GM18526 (cell line): ENCODE data around the gene CHCHD6.

Experiments used
- POLR2A ChIP-seq: IDR thresholded peaks from 3 replicates; pipeline ENCODE4 v1.6.1; 2011; ENCODE audit not compliant: insufficient read length; ENCODE audit errors: extremely low read depth

Gene CHCHD6

DNA sequence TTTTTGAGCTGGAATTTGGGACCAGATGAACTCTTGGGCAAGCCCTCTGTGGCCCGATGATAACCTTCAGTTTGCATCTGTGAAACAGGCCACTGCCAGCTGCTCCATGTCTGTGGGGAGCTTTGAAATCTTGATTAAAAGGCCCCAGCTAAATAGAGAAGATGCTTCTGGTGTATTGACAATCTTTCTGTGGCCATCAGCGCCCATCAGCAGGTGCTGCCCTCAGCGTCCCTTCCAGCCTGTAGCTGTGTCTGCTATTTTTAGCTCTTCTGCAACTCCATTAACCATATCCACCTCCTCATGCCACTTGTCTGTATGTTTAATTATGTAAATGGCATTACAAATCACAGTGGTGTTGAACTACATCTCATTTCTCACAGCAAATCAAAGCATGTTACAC is 54.0 kb downstream of the CHCHD6 start:
- TF ChIP-seq POLR2A = no peak

DNA sequence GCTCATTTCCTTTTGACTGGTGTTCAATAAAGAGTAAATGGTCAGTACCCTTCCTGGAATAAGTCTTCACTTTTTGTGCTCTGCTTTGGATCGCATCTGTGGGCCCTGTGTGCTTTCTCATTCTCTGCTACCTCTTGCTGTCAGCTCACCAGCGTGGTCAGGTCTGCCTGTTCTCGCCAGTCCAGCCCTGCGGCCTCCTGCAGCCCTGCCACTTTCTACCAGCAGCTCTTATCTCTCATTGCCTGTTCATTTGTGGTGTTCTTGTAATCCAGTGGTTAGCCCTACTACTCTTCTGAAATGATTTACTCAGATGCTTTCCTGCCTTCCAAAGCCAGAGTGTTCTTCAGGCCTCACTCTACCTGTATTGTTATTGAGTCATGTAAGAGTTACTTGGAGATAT is 54.8 kb downstream of the CHCHD6 start:
- TF ChIP-seq POLR2A = no peak

DNA sequence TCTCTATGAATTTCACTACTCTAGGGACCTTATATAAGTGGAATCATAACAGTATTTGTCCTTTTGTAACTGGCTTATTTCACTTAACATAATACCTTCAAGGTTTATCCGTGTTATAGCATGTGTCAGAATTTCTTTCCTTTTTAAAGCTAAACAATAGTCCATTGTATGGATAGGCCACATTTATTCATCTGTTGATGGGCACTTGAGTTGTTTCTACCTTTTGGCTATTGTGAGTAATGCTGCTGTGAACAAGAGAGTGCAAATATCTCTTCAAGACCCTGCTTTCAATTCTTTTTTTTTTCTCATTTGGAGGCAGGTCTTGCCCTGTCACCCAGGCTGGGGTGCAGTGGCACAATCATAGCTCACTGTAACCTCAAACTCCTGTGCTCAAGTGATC is 56.5 kb downstream of the CHCHD6 start:
- TF ChIP-seq POLR2A = no peak

DNA sequence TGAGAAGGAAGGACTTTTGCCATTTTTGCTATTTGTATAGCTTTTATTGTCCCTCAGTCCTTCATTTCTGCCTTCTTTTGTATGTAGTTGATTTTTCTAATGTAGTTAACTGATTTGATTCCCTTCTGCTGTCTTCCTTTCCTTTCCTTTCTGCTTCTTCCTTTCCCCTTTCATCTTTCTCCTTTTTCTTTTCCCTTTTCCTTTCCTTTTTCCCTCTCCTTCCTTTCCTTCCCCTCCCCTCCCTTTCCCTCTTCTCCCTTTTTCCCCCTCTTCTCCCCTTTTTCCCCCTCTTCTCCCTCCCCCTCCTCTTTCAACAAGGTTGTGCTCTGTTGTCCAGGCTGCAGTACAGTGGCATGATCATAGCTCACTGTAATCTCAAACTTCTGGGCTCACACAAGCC is 59.0 kb downstream of the CHCHD6 start:
- TF ChIP-seq POLR2A = no peak

DNA sequence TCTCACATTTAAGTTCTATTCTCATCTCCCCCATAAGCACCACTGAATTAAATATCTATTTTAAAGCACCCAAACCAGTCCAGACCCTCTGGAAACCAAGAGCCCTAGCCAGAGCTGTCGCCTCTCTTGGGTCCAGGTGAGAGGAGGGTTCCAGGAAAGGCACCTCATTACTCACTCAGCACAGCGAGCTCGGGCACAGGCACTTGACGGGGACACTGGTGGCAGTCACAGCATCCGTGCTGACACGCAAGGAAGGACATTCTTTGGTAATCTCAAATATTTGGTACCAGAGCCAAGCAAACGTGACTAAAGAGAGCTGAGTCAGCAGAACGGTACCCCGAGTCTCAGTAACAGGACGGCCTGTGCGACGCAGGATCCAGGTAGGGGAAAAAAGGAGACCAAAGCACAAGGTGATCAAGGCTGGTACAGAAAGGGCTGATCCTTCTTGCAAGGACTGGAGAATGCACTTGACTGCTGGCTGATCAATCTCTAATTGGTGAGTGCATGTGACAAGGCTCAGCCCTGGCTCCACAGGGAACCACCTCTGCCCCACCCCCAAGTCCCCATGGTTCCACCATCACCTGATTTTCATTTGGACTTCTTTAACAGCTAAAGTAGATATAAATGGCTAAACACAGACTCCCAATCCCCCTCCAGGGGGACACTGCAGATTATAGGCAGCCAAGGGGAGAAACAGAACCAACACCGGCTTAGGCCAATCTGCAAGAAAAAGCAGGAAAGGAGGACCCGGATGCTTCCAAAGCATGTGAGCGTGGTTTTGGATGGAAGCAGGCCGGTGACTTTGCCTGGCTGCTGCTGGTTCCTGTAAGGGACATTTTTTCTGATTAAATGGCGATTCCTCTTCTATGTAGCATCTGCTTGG is 61.4 kb downstream of the CHCHD6 start:
- no peak for TF ChIP-seq POLR2A

DNA sequence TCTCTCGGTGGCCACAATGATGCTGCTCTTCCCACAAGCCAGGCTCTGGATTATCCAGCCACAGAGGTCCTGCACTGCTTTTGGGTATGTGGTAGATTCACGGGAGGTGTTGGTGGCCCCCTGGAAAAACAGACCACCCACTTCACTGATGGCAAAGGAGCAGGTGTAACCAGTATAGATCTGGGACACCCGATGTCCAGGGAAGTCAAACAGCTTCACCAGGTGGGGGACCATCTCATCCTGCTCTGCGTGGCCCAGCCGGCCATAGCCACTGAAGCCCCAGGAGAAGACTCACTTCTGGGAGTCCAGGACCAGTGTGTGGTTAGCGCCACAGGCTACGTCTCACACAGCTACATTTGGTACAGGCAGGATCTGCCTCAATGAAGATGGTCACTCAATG is 62.6 kb downstream of the CHCHD6 start:
- TF ChIP-seq POLR2A = no peak

DNA sequence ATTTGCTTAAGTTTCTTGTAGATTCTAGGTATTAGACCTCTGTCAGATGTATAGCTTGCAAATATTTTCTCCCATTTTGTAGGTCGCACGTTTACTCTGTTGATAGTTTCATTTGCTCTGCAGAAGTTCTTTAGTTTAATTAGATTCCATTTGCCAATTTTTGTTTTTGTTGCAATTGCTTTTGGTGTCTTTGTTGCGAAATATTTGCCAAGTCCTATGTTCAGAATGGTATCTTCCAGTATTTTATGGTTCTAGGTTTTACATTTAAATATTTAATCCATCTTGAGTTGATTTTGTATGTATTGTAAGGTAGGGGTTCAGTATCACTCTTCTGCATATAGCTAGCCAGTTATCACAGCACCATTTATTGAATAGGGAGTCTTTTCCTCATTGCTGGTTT is 64.9 kb downstream of the CHCHD6 start:
- TF ChIP-seq POLR2A = no peak

DNA sequence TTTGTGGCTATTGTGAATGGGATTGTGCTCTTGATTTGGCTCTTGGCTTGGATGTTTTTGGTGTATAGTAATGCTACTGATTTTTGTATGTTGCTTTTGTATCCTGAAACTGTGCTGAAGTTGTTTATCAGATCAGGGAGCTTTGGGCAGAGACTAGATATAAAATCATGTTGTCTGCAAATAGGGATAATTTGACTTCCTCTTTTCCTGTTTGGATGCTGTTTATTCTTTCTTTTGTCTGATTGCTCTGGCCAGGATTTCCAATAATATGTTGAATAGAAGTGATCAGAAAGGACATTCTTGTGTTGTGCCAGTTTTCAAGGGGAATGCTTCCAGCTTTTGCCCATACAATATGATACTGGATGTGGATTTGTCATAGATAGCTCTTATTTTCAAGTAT is 66.1 kb downstream of the CHCHD6 start:
- TF ChIP-seq POLR2A = no peak

DNA sequence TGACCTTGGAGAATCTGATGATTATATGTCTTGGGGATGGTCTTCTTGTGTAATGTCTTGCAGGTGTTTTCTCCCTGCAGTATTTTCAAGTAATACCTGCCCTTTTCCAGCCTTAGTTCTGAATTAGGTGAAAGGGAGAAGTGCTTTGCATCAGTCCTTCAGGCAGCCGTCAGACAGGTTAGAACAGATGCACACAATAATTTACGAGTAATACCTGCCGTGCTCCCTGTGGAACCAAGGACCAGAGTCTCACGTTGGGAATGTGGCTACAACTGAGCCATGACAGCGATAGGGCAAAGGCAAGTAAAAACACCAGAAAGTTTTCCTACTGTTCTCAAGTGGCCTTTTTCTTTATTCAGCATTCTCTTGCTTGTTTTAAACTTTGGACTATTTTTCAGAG is 69.1 kb downstream of the CHCHD6 start:
- TF ChIP-seq POLR2A = no peak

DNA sequence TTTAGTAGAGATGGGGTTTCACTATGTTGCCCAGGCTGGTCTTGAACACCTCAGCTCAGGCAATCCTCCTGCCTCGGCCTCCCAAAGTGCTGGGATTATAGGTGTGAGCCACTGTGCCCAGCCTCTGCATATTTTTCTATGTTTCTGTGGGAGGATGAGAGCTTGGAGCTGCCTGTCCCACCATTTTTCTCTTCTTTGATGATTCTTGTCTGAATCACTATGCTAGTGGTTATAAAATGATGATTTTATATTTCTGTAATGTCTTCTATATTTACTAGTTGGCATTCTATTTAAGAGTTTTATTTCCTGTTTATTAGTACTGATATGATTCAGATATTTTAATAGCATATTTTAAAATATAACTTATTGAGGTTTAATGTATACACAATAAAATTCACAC is 69.7 kb downstream of the CHCHD6 start:
- TF ChIP-seq POLR2A = no peak

DNA sequence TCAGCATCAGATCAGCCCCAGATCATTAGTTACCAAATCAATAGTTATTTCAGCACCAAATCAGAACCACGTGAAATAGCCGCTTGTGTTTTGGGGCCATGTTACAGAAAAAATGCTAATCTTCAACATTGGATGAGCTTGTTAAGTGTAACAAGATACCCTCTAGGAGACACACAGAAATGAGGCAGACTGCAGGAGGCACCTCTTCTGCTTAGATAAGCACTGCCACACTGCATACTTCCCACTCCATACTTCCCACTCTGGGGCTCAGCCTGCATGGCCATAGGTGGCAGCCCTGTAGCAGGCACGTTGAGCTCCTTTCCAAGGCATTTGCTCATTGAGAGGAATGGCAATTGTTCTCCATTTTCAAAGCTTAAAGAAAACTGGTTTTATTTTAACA is 73.3 kb downstream of the CHCHD6 start:
- TF ChIP-seq POLR2A = no peak

DNA sequence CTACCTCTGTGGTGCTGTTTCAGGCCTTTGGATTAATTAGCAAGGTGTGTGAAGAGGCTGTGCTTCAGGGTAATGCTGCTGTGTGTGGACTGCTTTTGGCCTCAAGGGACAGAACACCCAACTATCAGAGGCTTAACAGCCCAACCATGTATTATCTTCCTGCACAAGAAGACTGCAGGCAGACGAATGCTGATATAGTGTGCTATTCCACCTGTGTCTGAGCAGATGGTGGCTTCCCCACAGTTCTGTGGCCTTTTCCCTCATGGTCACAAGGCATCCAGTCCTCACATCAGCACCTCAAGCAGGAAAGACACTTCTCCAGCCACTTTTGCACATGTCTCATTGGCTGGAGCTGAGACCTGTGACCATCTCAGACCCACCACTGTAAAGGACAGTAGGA is 76.6 kb downstream of the CHCHD6 start:
- no peak for TF ChIP-seq POLR2A

DNA sequence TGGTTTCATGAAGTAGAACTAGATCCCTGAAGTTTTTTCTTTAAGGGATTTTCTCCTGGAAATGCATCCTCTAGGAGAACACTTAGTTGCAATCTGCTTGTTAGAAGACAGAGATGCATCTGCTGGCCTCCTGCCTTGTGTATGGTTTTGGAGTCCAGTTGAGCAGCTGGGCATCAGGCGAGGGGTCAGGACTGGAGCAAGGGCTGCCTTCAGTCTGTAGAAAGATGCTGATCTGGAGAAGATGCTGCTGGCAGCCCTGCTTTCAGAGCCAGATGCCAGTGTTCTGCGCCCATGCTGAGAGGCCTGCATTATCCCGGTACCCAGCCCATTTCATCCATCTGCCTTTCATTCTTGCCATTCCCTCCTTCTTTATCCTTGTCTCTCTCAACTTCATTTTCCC is 77.4 kb downstream of the CHCHD6 start:
- TF ChIP-seq POLR2A = no peak

DNA sequence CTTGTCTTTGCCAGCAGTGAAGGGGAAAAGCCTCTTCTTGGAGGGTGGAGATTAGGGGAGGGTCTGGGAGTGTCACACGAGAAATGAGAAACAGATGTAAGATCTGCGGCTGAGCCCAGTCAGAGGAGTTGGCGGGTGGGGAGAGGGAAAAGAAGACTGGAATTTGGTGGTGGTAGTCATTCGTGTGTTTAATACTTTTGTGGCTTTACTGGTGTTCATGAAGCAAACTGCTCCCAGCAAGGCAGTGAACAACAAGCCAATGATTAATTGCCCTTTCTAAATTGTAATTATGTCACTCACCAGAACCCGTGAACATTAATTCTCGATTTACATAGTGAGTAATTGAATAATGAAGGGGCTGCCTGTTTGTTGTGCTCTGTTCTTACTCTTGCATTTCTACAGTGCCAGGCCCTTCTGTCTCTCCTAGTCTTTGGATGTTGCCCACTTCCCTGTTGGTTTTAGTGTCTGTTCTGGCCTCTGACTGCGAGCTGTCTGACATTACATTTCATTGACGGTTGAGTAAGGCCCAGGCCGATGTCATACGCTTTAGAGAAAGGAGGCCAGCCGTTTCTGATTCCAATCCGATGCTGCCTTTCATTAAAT is 78.0 kb downstream of the CHCHD6 start:
- no peak for TF ChIP-seq POLR2A

DNA sequence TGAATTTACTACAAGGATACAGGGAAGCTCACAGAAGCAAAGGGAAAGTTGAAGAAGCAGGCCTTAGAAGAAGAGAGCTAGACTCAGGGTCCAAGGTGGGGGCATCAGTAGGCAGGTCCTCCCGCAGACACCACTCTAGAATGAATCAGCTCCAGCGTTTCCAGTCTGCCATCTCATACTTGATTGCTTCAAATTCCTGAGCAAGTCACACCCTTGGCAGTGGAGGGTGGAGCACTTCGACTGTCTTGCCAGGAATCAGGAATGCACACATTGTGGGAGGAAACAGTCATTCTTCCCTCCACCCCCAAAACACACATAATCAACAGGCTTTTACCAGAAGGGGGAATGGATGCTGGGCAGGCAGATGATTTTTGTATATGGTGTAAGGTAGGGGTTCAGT is 78.5 kb downstream of the CHCHD6 start:
- no peak for TF ChIP-seq POLR2A

DNA sequence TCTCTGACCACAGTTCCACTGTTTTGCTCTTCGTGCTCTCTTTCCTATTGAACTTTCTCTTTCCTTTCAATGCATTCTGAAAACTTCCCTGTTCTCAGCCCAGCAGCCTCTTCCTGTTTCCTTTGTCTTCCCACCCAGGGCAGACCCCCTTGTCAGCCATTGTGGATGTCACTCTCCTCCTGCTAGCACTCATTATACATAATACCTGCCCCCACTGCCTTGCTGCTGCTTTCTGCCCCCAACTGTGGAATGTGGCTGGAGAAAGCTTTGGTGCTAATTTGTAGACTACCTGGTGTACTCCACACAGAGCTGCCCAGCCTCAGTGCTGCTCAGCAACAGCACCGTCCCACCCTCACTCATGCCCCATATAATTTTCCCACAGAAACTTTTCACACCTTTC is 80.2 kb downstream of the CHCHD6 start:
- no peak for TF ChIP-seq POLR2A

DNA sequence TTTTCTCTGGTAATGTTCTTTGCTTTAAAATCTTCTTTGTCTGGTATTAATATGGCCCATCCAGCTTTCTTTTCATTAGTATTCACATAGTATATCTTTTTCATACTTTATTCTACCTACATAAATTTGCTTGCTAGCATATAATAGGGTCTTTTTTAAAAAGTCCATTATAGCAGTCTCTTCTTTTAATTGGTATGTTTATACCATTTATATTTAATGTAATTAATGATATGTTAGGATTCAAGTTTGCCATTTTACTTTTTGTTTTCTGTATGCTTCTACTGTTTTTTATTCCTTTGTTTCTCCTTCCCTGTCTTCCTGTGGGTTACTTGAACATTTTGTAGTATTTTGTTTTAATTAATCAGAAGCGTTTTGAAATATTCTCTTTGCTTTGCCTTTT is 89.0 kb downstream of the CHCHD6 start:
- no peak for TF ChIP-seq POLR2A
